H9 (cell line): ENCODE results near the gene BCORL1. TPM values are rescaled to one million over a fixed set of nuclear protein-coding genes. Genes with fewer than 3 reads are reported as not detected.

Source experiments
- DNase-seq: peaks from one replicate; pipeline ENCODE4 v3.0.0-alpha.2; 2017
- H2AFZ ChIP-seq: one replicate; pipeline ENCODE4 v1.6.1; 2013; ENCODE audit warnings: mild to moderate bottlenecking, low read length, control low read depth, moderate library complexity
- H2AK5ac ChIP-seq: 2 replicates; pipeline ENCODE4 v1.6.1; 2013; ENCODE audit warnings: low read length, control low read depth, mixed read lengths; ENCODE audit not compliant: insufficient read length
- H2BK120ac ChIP-seq: one replicate; pipeline ENCODE4 v1.6.1; 2013; ENCODE audit warnings: low read depth, mild to moderate bottlenecking, low read length, control low read depth, inconsistent platforms; ENCODE audit not compliant: poor library complexity, severe bottlenecking
- H2BK12ac ChIP-seq: 2 replicates; pipeline ENCODE4 v1.6.1; 2013; ENCODE audit warnings: low read length, control low read depth, mixed read lengths, low read depth; ENCODE audit not compliant: insufficient read length
- H2BK15ac ChIP-seq: 2 replicates; pipeline ENCODE4 v1.6.1; 2013; ENCODE audit warnings: low read depth, low read length, control low read depth
- H2BK20ac ChIP-seq: one replicate; pipeline ENCODE4 v1.6.1; 2013; ENCODE audit warnings: low read depth, mild to moderate bottlenecking, low read length, control low read depth, inconsistent platforms; ENCODE audit not compliant: poor library complexity, severe bottlenecking
- H2BK5ac ChIP-seq: 2 replicates; pipeline ENCODE4 v1.6.1; 2013; ENCODE audit warnings: low read length, control low read depth, mixed read lengths; ENCODE audit not compliant: insufficient read length
- H3K14ac ChIP-seq: 2 replicates; pipeline ENCODE4 v1.6.1; 2013; ENCODE audit warnings: low read length, control low read depth; ENCODE audit not compliant: insufficient read depth
- H3K18ac ChIP-seq: 2 replicates; pipeline ENCODE4 v1.6.1; 2013; ENCODE audit warnings: low read depth, mild to moderate bottlenecking, mixed read lengths, low read length, control low read depth; ENCODE audit not compliant: insufficient read length
- H3K23ac ChIP-seq: 2 replicates; pipeline ENCODE4 v1.6.1; 2013; ENCODE audit warnings: low read length, control low read depth, mixed read lengths, low read depth; ENCODE audit not compliant: insufficient read length
- H3K23me2 ChIP-seq: 2 replicates; pipeline ENCODE4 v1.6.1; 2013; ENCODE audit warnings: low read depth, mild to moderate bottlenecking, mixed read lengths, low read length, control low read depth; ENCODE audit not compliant: insufficient read length, poor library complexity, severe bottlenecking
- H3K27ac ChIP-seq: 2 replicates; pipeline ENCODE4 v1.5.1; 2013; ENCODE audit warnings: low read length, control low read depth, mixed read lengths, low read depth; ENCODE audit not compliant: insufficient read length
- H3K27me3 ChIP-seq: 2 replicates; pipeline ENCODE4 v1.6.1; 2013; ENCODE audit warnings: low read length, control low read depth, inconsistent platforms; ENCODE audit not compliant: insufficient read depth
- H3K4ac ChIP-seq: 2 replicates; pipeline ENCODE4 v1.6.1; 2013; ENCODE audit warnings: low read depth, mild to moderate bottlenecking, control low read depth, inconsistent platforms, low read length, moderate library complexity
- H3K4me1 ChIP-seq: 2 replicates; pipeline ENCODE4 v1.6.1; 2013; ENCODE audit warnings: low read length, control low read depth, inconsistent platforms; ENCODE audit not compliant: insufficient read depth
- H3K4me2 ChIP-seq: 2 replicates; pipeline ENCODE4 v1.6.1; 2013; ENCODE audit warnings: low read length, control low read depth, mixed read lengths; ENCODE audit not compliant: insufficient read length, insufficient read depth
- H3K56ac ChIP-seq: 2 replicates; pipeline ENCODE4 v1.6.1; 2013; ENCODE audit warnings: low read depth, mild to moderate bottlenecking, mixed read lengths, low read length, control low read depth; ENCODE audit not compliant: insufficient read length
- H3K79me1 ChIP-seq: 2 replicates; pipeline ENCODE4 v1.6.1; 2013; ENCODE audit warnings: low read depth, mild to moderate bottlenecking, moderate library complexity, low read length, control low read depth, inconsistent platforms; ENCODE audit not compliant: insufficient read depth, poor library complexity, severe bottlenecking
- H3K79me2 ChIP-seq: 2 replicates; pipeline ENCODE4 v1.6.1; 2013; ENCODE audit warnings: low read length, control low read depth, inconsistent platforms; ENCODE audit not compliant: insufficient read depth
- H3K9ac ChIP-seq: 2 replicates; pipeline ENCODE4 v1.6.1; 2013; ENCODE audit warnings: low read length, control low read depth, mixed read lengths; ENCODE audit not compliant: insufficient read length; ENCODE audit errors: extremely low read depth
- H3K9me3 ChIP-seq: one replicate; pipeline ENCODE4 v1.6.1; 2013; ENCODE audit warnings: low read depth, low read length, inconsistent platforms; ENCODE audit not compliant: control insufficient read depth
- H3T11ph ChIP-seq: one replicate; pipeline ENCODE4 v1.6.1; 2013; ENCODE audit warnings: mild to moderate bottlenecking, low read length, control low read depth, inconsistent platforms
- H4K20me1 ChIP-seq: one replicate; pipeline ENCODE4 v1.6.1; 2013; ENCODE audit not compliant: control insufficient read depth, insufficient read length, insufficient read depth
- H4K5ac ChIP-seq: 2 replicates; pipeline ENCODE4 v1.6.1; 2013; ENCODE audit warnings: low read depth, mild to moderate bottlenecking, mixed read lengths, low read length, control low read depth; ENCODE audit not compliant: insufficient read length
- H4K8ac ChIP-seq: replicated peaks from 2 replicates; pipeline ENCODE4 v1.6.1; 2013; ENCODE audit warnings: low read length, control low read depth, mixed read lengths, low read depth; ENCODE audit not compliant: insufficient read length
- H4K91ac ChIP-seq: 2 replicates; pipeline ENCODE4 v1.6.1; 2013; ENCODE audit warnings: low read depth, mild to moderate bottlenecking, moderate library complexity, mixed read lengths, low read length, control low read depth; ENCODE audit not compliant: insufficient read length
- H3K27ac Mint-ChIP-seq, 3 experiments: 2 replicates in 2 of 3; 3 replicates in 1 of 3; pipeline ENCODE4 v1.8.0; 2020 to 2021; ENCODE audit warnings: mixed read lengths in 3 of 3, mild to moderate bottlenecking in 1 of 3, moderate library complexity in 1 of 3
- H3K27me3 Mint-ChIP-seq: 2 replicates; pipeline ENCODE4 v1.8.0; 2021; ENCODE audit warnings: low read depth, mild to moderate bottlenecking, moderate library complexity, mixed read lengths
- H3K36me3 Mint-ChIP-seq, 3 experiments: 2 replicates in 2 of 3; 3 replicates in 1 of 3; pipeline ENCODE4 v1.8.0; 2020 to 2021; ENCODE audit warnings: low read depth in 3 of 3, mixed read lengths in 3 of 3; ENCODE audit not compliant: insufficient read depth in 1 of 3
- H3K4me1 Mint-ChIP-seq, 2 experiments: 2 replicates each; pipeline ENCODE4 v1.8.0; 2020; ENCODE audit warnings: mixed read lengths in 2 of 2
- H3K4me3 Mint-ChIP-seq, 2 experiments: 2 replicates in 1 of 2; 3 replicates in 1 of 2; pipeline ENCODE4 v1.8.0; 2020 to 2021; ENCODE audit warnings: mild to moderate bottlenecking in 2 of 2, mixed read lengths in 2 of 2, moderate library complexity in 1 of 2
- H3K9me3 Mint-ChIP-seq, 2 experiments: 2 replicates in 1 of 2; 3 replicates in 1 of 2; pipeline ENCODE4 v1.8.0; 2020; ENCODE audit warnings: mild to moderate bottlenecking in 2 of 2, mixed read lengths in 2 of 2, moderate library complexity in 1 of 2
- CTCF ChIP-seq: fragments of 200-600 bp; sonication (generic); conservative IDR thresholded peaks from 3 replicates; pipeline ENCODE4 v1.8.0; 2021; ENCODE audit warnings: antibody characterized with exemption, mild to moderate bottlenecking
- WGBS: extraction: QIAGEN DNeasy Blood & Tissue Kit; methylation state at CpG from one replicate; pipeline ENCODE4 v1.1.7; 2013; ENCODE audit warnings: missing lambda C conversion rate, low lambda C conversion rate, mixed read lengths; ENCODE audit not compliant: insufficient read length; ENCODE audit errors: extremely low coverage; 5-methylcytosine and 5-hydroxymethylcytosine counted together
- total RNA-seq: library from RNA; stranded (reverse); gene quantifications from 2 replicates; pipeline ENCODE4 v1.2.1, GENCODE V29; 2021

The BCORL1 gene
- total RNA-seq, 1 experiment from 2014 or later = 6.1 TPM

DNA sequence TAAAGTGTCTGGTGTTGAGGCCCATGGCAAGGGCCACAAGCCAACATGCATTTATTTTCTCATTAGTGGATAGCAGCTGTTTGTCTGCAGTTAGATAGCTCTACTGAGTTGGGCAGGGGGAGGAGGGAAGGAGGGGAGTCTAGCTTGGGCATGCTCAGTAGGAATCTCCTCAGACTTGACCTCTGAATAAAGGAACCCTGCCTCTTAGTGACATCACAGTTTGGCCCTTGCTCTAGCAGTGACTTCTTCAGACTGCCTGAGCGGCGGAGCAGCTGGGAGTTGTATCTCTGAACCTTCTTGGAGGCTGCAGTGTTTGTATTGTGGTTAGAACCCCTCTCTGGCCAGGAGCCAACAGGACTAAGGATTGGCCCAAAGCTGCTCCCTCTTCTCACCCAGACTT lies 57.4 kb downstream of the BCORL1 start:
- Histone ChIP-seq H3K79me2 (no peaks in the 10 kb centered on the region), H2BK5ac (no peak overlapping the region), H3K18ac (no peak overlapping the region), H3K27me3 (no peaks in the 10 kb centered on the region), H2BK12ac (no peak overlapping the region), H2AFZ (no peak overlapping the region), H4K5ac (no peak overlapping the region), H2BK15ac (no peak overlapping the region), H2AK5ac (no peak overlapping the region), H3K23me2 (no peaks in the 10 kb centered on the region), H3K14ac (no peak overlapping the region), H3K4me2 (no peak overlapping the region), H3T11ph (no peak overlapping the region), H3K23ac (no peak overlapping the region), H4K8ac (no peak overlapping the region), H2BK20ac (no peak overlapping the region), H3K9ac (no peak overlapping the region), H4K91ac (no peak overlapping the region), H3K9me3 (peaks cover 2% of the 10 kb centered on the region), H3K4ac (no peak overlapping the region), H3K79me1 (no peaks in the 10 kb centered on the region), H3K56ac (no peak overlapping the region), H3K27ac (no peak overlapping the region), H4K20me1 (no peaks in the 10 kb centered on the region), H3K4me1 (no peaks in the 10 kb centered on the region), H2BK120ac (no peak overlapping the region)
- WGBS = no CpG with 5 or more reads among the region's 2 CpGs
- H3K36me3 Mint-ChIP-seq = peaks cover 2 to 33% (median 5%) of the 10 kb centered on the region in 3 experiments; a peak in 6 of 7 replicates
- H3K4me1 Mint-ChIP-seq = no peaks in the 10 kb centered on the region
- H3K9me3 Mint-ChIP-seq = peaks cover 0 to 66% of the 10 kb centered on the region in 2 experiments; a peak in 2 of 5 replicates
- peaks cover 2% of the 10 kb centered on the region; the same call in 1 of the 2 replicates for H3K27me3 Mint-ChIP-seq
- TF ChIP-seq CTCF = no peak
- no peak for DNase-seq
- H3K4me3 Mint-ChIP-seq = no peak overlapping the region
- H3K27ac Mint-ChIP-seq = no peak overlapping the region
